DOHH2 (cell line): ENCODE measurements around the gene ZNF286A.
"Not testable (repeated sequence)": the region's sequence is repeated elsewhere in the genome, so short reads cannot be mapped to it uniquely, and the experiment has no call there.

Source experiments
- EZH2phosphoT487 ChIP-seq: fragments of 200-600 bp; sonication (generic); IDR thresholded peaks from 2 replicates; pipeline ENCODE4 v1.6.1; 2017; ENCODE audit warnings: borderline replicate concordance, mild to moderate bottlenecking, antibody characterized with exemption, low read length, moderate library complexity, mixed read lengths
- TF ChIP-seq, protein P1 (sequence below): fragments of 200-600 bp; sonication (generic); IDR thresholded peaks from one replicate; pipeline ENCODE4 v1.5.1; 2014; ENCODE audit warnings: antibody characterized with exemption, mild to moderate bottlenecking, low read depth, low read length; ENCODE audit not compliant: poor library complexity, severe bottlenecking

DNA sequence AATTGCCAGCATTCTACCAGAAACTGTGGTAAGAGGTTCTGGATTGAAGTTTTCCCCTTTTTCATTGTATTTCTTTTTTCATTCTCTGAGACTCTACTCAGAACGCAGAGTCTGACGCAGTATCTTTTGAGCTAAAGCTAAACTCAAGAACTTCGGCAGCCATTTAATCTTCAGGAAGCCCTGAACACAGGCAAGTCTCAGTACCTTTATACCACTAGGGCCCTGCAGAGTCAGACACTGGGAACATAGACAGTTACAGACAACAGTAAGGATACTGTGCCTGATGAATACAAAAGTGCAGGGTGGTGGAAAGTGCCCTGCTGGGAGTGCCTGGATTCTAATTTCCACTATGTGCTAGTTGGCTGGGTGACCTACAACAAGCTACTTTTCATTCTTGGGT is 16.4 kb upstream of the ZNF286A start:
- TF ChIP-seq, protein P1, sequence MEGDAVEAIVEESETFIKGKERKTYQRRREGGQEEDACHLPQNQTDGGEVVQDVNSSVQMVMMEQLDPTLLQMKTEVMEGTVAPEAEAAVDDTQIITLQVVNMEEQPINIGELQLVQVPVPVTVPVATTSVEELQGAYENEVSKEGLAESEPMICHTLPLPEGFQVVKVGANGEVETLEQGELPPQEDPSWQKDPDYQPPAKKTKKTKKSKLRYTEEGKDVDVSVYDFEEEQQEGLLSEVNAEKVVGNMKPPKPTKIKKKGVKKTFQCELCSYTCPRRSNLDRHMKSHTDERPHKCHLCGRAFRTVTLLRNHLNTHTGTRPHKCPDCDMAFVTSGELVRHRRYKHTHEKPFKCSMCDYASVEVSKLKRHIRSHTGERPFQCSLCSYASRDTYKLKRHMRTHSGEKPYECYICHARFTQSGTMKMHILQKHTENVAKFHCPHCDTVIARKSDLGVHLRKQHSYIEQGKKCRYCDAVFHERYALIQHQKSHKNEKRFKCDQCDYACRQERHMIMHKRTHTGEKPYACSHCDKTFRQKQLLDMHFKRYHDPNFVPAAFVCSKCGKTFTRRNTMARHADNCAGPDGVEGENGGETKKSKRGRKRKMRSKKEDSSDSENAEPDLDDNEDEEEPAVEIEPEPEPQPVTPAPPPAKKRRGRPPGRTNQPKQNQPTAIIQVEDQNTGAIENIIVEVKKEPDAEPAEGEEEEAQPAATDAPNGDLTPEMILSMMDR: not testable (repeated sequence)
- TF ChIP-seq EZH2phosphoT487: not testable (repeated sequence)
